ENCODE results near the gene TBRG1.

The TBRG1 gene

GRCh38 chr11:124605719-124606118 is 16.9 kb upstream of the TBRG1 start:
- Histone ChIP-seq H3K36me3 (ENCODE audit: low read depth) (no peaks in the 10 kb centered on the region), H3K9me3 (ENCODE audit: severe bottlenecking) (no peaks in the 10 kb centered on the region), H3K27me3 (ENCODE audit: insufficient read depth, poor library complexity, severe bottlenecking) (no peaks in the 10 kb centered on the region), H3K4me1 (ENCODE audit: insufficient read depth, poor library complexity, severe bottlenecking) (no peaks in the 10 kb centered on the region), H3K4me3 (ENCODE audit: severe bottlenecking) (no peak overlapping the region), H3K27ac (ENCODE audit: poor library complexity, severe bottlenecking) (no peak overlapping the region)
- ATAC-seq (ENCODE audit: low read depth) (no peak), DNase-seq (ENCODE audit: low spot score) (no peak)
- TF ChIP-seq, protein P1, sequence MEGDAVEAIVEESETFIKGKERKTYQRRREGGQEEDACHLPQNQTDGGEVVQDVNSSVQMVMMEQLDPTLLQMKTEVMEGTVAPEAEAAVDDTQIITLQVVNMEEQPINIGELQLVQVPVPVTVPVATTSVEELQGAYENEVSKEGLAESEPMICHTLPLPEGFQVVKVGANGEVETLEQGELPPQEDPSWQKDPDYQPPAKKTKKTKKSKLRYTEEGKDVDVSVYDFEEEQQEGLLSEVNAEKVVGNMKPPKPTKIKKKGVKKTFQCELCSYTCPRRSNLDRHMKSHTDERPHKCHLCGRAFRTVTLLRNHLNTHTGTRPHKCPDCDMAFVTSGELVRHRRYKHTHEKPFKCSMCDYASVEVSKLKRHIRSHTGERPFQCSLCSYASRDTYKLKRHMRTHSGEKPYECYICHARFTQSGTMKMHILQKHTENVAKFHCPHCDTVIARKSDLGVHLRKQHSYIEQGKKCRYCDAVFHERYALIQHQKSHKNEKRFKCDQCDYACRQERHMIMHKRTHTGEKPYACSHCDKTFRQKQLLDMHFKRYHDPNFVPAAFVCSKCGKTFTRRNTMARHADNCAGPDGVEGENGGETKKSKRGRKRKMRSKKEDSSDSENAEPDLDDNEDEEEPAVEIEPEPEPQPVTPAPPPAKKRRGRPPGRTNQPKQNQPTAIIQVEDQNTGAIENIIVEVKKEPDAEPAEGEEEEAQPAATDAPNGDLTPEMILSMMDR (IDR thresholded peaks at IDR 0.05; ENCODE audit: poor library complexity, severe bottlenecking), result no peak

- DNase-seq (ENCODE audit: low spot score), result no peak
- H3K4me3 ChIP-seq (ENCODE audit: severe bottlenecking), result no peak overlapping the region
- H3K27ac ChIP-seq (ENCODE audit: poor library complexity, severe bottlenecking), result no peak overlapping the region
- H3K36me3 ChIP-seq (ENCODE audit: low read depth), result no peaks in the 10 kb centered on the region
- no peak for ATAC-seq (ENCODE audit: low read depth)
- no peaks in the 10 kb centered on the region for H3K4me1 ChIP-seq (ENCODE audit: insufficient read depth, poor library complexity, severe bottlenecking)
- TF ChIP-seq, protein P1 (IDR thresholded peaks at IDR 0.05; ENCODE audit: poor library complexity, severe bottlenecking), result no peak
- H3K9me3 ChIP-seq (ENCODE audit: severe bottlenecking), result no peaks in the 10 kb centered on the region
- H3K27me3 ChIP-seq (ENCODE audit: insufficient read depth, poor library complexity, severe bottlenecking), result no peaks in the 10 kb centered on the region
Measured at GRCh38 chr11:124608147-124608546, 14.5 kb upstream of the TBRG1 start.

DNA sequence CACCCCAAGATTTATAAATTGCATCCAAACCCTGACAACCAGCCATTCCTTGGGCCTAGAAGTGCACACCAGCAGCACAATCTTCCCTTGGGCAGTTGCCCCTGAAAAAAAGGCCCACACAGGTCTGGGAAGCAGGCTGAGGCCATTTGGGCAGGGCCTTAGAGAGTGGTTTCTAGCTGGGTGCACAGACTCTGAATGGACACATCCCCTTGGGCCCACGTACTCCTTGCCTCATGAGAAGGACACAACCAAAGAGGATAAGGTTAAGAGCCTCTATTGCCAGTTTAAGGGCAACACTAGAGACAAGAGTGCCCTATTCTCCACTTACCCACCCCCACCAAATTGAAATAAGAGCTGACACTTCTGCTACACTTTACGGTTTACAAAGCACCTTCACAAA is 12.4 kb upstream of the TBRG1 start:
- H3K4me3 ChIP-seq (ENCODE audit: severe bottlenecking), result no peak overlapping the region
- H3K4me1 ChIP-seq (ENCODE audit: insufficient read depth, poor library complexity, severe bottlenecking), result no peaks in the 10 kb centered on the region
- no peaks in the 10 kb centered on the region for H3K27me3 ChIP-seq (ENCODE audit: insufficient read depth, poor library complexity, severe bottlenecking)
- no peaks in the 10 kb centered on the region for H3K9me3 ChIP-seq (ENCODE audit: severe bottlenecking)
- no peak for ATAC-seq (ENCODE audit: low read depth)
- no peaks in the 10 kb centered on the region for H3K36me3 ChIP-seq (ENCODE audit: low read depth)
- TF ChIP-seq, protein P1 (IDR thresholded peaks at IDR 0.05; ENCODE audit: poor library complexity, severe bottlenecking), result no peak
- no peak overlapping the region for H3K27ac ChIP-seq (ENCODE audit: poor library complexity, severe bottlenecking)
- no peak for DNase-seq (ENCODE audit: low spot score)

- Histone ChIP-seq H3K4me3 (ENCODE audit: severe bottlenecking) (no peak within 1 kb of the TSS), H3K4me1 (ENCODE audit: insufficient read depth, poor library complexity, severe bottlenecking) (no peaks in the 10 kb centered on the region), H3K36me3 (ENCODE audit: low read depth) (no peaks in the 10 kb centered on the region), H3K27me3 (ENCODE audit: insufficient read depth, poor library complexity, severe bottlenecking) (no peaks in the 10 kb centered on the region), H3K27ac (ENCODE audit: poor library complexity, severe bottlenecking) (no peak within 1 kb of the TSS), H3K9me3 (ENCODE audit: severe bottlenecking) (no peaks in the 10 kb centered on the region)
- TF ChIP-seq, protein P1 (IDR thresholded peaks at IDR 0.05; ENCODE audit: poor library complexity, severe bottlenecking), result no peak
- ATAC-seq (ENCODE audit: low read depth) (no peak), DNase-seq (ENCODE audit: low spot score) (no peak)
Measured at GRCh38 chr11:124611064-124611463, 11.6 kb upstream of the TBRG1 start, which contains the start of gene PANX3. TSS of gene PANX3 (plus strand) at chr11:124611428. CDS start at chr11:124611557, 129 bp downstream.

- Histone ChIP-seq H3K4me3 (ENCODE audit: severe bottlenecking) (no peak overlapping the region), H3K36me3 (ENCODE audit: low read depth) (no peaks in the 10 kb centered on the region), H3K9me3 (ENCODE audit: severe bottlenecking) (no peaks in the 10 kb centered on the region), H3K27ac (ENCODE audit: poor library complexity, severe bottlenecking) (no peak overlapping the region), H3K4me1 (ENCODE audit: insufficient read depth, poor library complexity, severe bottlenecking) (no peaks in the 10 kb centered on the region), H3K27me3 (ENCODE audit: insufficient read depth, poor library complexity, severe bottlenecking) (no peaks in the 10 kb centered on the region)
- no peak for DNase-seq (ENCODE audit: low spot score)
- ATAC-seq (ENCODE audit: low read depth), result no peak
- TF ChIP-seq, protein P1 (IDR thresholded peaks at IDR 0.05; ENCODE audit: poor library complexity, severe bottlenecking), result no peak
Measured at GRCh38 chr11:124612045-124612444, 10.6 kb upstream of the TBRG1 start.

Data from RWPE2 (cell line).